SW 1271 (cell line): ENCODE data around the gene TMEM126B.
"Not testable (repeated sequence)": the region's sequence is repeated elsewhere in the genome, so short reads cannot be mapped to it uniquely, and the experiment has no call there.

ENCODE experiments used
- DNase-seq, 2 experiments: peaks; one replicate each; lab custom pipeline; 2025; lab: John Stamatoyannopoulos, UW

The TMEM126B gene

DNA sequence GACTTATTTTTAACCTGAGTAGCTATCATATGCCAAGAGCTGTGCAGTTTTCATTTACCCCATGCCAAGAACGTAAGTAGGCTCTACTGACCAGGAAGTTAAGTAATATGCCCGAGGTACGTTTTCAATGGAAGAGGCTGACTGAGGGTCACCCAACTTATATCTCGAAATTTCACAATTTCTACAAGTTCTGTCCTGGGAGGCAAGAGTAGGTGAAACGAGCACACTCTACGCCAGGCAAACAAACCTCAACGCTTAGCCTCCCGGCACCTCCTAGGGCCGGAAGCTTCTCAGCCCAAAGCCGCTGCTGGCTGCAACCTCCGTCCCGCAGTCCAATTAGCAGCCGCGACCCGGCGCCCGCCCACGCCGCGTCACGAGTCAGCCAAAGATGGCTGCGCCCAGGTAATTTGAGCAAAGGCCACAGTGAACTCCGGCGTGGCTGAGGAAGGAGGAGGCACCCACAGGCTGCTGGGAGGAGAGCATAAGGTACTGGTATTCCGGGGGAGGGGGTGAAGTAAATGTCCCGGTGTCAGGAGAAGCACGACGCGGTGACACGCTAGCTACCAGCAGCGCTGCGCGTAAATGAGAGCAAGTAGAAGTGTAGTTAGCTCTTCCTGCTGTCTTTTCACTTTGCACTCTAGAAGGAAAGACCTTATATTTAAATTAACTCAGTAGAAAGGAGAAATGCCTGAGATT lies 19.4 kb downstream of the TMEM126B start, which contains the start of gene TMEM126A:
TMEM126A (plus strand) TSS at position 364 of the 696 bp plus-strand sequence. CDS start 2,289 bp downstream, outside the sequence.
- DNase-seq = peak; percentile 78 to 87

DNA sequence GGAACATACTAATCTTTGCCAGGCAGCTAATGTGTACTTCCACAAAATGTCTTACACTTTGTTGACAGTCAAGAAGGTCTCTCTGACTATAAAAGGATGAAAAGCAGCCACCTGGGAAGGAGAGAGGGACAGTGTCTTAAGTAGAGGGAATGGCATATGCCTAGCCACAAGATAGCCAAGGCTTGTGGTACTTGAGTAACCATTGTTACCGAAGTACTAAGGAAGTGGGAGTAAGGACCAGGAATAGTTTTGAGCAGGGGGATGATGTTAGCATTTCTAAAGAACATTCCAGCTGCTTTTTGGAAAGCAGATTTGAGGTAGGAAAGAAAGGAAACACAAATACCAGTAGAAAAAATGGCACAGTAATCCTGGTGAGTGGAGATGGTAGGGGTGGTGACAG lies 22.7 kb downstream of the TMEM126B start:
- DNase-seq = no peak

DNA sequence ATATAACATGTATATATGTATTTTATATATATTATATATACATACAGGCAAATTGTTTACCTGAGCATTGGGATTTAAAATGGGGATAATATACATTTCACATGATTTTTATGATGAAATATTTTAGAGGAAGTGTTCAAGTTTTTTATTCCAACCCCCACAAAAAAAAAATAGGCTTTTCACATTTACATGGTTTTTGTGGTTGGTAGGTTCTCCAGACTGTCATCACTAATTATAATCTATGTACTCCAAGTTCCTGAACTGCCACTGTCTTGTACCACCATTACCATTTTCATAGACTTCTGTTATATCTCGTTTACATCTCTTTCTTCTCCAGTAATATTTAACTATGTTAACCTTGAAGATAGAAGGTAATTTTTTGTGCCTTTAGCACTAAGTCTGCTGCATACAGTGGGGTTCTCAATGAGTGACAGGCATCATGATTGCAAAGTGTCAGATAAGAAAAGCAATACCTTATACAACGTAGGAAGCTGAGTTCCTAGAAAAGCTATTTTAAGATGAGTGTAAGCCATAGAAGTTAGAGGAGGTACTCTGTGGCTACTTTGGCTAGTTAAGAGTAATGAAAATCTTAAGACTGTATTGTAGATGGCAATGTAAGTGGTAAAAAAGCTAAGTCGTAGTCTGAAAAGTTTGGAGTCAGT lies 24.5 kb downstream of the TMEM126B start:
- DNase-seq = no peak

DNA sequence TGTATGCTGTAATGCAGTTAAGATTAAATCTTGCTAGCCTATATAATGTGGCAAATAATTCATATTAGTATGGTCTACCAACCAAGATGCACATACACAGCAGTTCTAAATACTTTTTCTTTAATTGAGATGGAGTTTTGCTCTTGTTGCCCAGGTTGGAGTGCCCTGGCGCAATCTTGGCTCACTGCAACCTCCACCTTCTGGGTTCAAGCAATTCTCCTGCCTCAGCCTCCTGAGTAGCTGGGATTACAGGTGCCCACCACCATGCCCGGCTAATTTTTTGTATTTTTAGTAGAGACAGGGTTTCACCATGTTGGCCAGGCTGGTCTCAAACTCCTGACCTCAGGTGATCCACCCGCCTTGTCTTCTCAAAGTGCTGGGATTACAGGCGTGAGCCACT lies 25.9 kb downstream of the TMEM126B start:
- DNase-seq = not testable (repeated sequence)

DNA sequence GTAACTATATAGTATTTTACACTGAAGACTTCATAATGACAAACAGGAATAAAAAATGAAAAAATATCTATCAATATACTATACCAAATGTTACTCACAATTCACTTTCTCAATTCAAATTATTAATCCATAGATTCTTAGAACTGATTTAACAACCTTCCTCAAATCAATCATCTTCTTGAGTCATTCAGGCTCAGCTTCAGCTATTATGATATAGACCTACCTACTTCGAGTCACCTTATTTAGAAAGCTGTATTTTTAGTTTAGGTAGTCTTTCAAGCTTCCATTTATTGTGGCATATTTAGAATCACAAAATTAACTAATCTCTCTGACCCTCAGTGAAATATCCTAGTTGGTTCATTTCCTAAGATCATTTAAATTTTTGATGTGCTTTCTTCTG lies 28.4 kb downstream of the TMEM126B start:
- DNase-seq = no peak

DNA sequence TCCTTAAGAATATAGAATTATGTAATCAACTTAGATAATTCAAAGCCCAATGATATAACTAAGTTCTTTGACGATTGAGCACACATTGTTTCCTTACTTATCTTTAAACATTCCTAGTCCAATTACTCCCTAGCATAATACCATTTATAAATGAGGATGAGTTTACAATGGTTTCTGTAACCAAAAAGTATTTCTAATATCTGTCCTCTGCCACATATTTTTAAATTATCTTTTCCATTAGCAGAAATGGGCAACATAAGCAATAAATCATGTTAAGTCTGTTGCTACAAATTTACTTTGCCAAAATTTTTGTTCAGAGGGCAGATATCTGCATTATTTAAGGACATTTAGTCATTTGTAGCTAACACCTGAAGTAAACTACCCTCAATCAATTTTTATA lies 29.8 kb downstream of the TMEM126B start:
- DNase-seq = no peak

DNA sequence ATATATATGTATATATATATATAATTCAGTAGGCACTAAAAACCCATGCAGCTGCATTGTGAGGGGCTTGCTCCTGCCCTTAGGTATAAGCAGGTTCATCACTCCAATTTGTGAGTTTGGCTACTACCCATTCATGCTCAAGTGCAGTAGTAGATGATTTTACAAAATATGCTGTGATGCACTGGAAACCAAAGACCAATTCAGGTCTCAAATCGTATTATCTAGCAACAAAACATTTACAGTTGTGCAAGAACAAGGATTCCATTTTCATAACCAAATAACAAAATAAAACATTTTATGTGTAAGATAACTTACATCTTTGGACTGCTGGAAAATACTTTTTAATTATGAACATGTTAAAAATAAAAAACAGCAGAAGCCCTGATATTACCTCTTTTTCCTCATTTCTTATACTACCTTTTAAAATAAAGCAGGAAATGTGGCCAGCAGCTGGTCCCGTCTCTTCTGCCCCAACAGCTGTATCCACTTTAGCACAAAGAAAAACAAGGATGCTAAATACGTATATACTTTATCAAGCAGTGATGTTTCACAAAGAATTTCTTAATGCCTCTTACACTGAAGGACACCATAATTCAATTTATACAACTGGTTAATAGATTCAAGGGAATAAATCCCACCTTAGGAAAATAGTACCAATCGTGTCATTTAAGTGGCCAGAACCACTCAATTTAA lies 33.7 kb downstream of the TMEM126B start:
- DNase-seq = no peak

DNA sequence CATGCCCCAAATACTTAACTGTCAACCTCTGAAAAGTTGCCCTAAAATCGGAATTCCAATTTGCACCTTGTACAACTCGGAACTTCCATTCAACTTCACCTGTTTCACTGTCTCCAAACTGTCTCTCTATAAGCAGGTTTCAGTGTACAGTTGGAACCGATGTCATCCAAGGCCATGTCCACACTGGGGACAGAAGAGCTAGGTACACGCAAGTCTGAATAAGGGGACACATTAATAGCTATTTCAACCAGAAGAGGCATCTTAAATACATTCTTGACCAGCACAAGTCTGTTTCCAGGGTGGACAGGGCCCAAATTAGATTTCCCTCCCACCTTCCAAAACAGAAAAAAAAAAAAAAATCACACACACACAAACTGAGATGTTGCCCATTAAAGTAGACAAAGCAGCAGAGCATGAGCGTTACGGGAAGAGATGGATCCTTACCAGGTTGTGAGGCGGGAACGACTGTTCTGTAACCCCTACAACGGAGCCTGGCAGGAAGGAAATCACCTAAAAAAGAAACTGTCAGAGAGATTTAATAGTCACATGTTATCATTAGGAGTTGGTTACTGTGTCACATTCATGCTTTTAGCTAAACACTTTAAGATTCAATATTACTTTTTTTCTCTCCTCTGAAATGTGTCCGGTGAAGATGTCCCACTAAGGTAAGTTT lies 34.8 kb downstream of the TMEM126B start:
- DNase-seq = peak in 1 of 2 experiments; percentile 48

DNA sequence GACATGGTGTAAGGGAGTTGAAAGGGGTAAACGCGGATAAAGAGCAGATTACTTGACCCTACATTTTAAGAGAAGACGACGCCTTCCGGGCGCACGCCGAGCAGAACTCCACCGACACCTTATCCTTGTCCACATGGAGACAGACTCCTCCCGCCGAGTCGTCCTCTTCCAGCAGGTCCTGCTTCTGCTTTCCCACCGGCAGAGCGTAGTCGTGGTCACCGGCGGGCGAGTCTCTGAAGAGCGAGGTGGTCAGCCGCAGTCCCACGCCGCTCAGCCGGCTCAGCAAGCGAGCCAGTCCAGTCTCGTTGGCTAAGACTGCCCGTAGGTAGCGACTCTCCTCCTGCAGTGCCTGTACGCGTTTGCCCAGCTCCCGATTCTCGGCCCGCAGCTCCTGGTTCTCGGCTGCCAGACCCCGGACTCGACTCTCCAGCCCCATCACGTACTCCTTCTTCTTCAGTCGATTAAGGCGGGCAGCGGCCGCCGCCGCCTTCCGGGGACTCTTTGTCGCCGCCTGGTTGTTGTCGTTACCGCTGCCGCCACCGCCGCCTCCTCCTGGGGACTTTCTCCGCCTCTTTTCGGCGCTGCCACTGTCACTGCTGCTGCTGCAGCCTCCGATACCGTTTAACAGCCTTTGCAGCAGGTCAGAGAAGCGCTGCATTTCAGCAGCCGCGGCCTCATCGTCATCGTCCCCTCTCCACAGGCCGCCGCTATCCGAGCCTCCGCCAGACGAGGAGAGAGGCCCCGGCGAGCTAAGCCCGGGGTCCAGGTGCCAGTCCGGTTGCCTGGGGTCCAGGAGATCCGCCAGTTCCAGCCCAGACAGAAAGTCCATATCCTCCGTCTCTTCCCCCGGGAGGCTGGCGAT lies 35.6 kb downstream of the TMEM126B start:
- peak in 1 of 2 experiments; percentile 74 for DNase-seq

DNA sequence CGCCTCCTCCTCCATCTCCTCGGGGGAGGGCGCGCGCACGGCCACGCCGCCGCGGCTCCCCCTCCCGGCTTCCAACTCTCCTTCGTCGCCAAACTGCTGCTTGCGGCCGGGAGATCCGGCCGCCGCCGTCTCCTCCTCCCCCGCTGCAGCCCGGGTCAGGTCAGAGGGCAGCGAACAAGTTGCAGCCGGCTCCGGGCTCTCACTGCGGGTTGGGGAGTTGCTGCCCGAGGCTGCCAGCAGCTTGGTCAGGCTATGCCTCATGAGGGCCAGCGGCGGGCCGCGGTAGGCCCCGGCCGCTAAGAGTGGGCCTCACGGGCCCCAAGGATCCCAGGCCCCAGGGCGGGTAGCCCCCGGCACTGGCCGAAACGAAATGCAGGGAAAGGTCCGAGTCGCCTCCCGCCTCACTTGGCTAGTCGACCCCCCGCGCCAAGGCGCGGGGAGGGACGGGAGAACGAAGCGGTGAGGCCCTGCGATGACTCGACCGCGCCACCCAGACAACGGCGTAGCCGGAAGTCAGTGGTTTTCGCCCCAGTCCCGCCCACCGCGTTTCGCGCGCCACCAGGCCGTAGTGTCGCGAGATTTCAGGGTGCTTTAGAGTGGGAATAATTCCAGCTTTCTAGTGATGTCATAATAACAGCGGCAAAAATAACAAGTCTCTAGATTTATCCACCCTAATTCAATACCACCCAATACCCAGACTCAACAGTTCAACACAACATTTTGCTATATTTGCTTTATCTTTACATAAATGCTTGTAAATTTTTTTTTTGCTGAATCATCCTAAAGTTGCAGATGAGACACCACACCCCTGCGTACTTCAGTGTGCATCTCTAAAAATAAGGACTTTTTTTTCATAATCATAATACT lies 36.5 kb downstream of the TMEM126B start, which contains the start of gene CREBZF:
CREBZF (minus strand) TSS at position 515 of the 867 bp plus-strand sequence; CDS start at position 261, 254 bp downstream.
- peak; percentile 91 to 92 for DNase-seq

DNA sequence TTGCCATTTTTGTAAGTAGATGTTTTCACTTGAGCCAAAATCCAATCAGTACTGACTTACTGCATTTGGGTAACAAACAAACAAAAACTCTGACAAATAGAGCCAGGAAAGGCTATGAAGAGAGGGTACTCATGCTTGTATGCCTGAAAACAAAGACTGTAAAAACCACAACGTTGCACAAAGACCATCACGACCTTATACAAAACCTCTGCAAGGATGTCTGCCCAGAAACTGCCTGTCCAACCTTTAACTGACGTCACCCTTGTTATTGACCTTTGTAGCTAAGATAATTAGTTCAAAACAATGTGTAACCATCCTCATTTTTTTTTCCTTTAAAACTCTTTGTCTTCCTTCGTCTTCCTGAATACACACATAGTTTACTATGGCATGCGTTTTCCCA lies 37.3 kb downstream of the TMEM126B start:
- no peak for DNase-seq

DNA sequence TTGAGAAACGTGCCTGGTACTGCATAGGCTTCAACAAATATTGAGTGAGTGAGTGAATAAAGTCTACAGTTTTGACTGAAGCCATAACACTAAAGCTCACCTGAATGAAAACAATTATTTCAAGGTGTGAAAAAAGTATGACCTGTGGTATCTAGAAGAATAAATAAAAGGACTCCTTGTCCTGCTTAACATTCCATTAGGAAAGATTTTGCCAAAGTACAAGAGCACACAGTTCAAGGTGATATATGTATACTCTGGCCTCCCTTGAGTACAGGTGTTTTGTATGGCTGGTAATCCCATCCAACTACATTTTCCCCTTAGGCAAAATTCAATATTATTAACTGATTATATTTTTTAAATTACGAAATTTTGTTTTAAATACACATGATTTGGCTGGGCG lies 38.3 kb downstream of the TMEM126B start:
- DNase-seq = no peak

DNA sequence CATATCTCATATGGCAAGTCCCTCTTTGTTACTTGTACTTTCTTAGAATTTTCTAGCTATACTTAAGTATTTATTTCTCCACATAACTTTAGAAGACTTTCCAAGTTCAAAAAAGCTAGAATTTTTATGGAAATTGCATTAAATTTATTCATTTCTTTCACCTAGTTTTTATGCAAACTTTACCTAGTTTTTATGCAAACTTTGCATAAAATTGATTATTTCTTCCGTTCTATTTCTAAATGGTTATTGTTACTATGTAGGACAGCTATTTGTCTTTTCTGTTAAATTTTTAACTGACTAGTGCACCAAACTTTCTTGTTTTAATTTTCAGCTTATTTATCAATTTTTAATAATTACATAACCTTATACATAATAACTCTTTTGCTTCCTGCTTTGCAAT lies 39.8 kb downstream of the TMEM126B start:
- no peak for DNase-seq

DNA sequence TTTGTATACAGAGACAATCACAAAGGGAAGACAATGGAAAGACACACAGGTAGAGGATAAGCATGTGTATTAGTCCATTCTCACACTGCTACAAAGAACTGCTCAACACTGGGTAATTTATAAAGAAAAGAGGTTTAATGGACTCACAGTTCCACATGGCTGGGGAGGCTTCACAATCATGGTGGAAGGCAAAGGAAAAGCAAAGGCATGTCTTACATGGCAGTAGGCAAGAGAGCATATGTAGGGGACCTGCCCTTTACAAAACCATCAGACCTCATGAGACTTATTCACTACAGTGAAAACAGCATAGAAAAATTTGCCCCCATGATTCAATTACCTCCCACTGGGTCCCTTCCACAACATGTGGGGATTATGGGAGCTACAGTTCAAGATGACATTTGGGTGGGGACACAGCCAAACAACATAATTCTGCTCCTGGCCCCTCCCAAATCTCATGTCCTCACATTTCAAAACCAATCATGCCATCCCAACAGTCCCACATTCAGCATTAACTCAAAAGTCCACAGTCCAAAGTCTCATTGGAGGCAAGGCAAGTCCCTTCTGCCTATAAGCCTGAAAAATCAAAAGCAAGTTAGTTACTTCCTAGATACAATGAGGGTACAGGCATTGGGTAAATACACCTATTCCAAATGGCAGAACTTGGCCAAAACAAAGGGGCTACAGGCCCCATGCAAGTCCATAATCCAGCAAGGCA lies 42.7 kb downstream of the TMEM126B start:
- not testable (repeated sequence) for DNase-seq

DNA sequence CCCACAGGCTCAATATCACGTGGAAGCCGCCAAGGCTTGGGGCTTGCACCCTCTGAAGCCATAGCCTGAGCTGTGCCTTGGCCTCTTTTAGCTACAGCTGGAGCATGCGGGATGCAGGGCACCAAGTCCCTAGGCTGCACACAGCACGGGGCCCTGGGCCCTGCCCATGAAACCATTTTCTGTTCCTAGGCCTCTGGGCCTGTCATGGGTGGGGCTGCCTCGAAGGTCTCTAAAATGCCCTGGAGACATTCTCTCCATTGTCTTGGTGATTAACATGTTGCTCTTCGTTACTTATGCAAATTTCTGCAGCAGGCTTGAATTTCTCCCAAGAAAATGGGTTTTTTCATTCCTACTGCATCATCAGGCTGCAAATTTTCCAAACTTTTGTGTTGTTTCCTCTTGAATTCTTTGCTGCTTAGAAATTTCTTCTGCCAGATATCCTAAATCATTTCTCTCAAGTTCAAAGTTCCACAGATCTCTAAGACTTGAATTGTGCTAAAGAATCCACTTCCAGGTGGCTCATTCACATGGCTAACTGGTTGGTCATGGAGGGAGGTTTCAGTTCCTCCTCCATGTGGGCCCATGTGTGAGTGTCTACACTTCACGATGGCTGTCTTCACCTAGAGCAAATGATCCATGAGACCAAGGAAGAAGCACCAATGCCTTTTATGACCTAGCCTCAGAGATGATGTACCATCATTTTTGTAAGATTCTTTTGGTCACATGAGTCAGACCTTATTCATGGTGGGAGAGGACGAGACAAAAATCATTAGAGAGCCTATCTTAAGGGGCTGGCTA lies 43.9 kb downstream of the TMEM126B start:
- DNase-seq = no peak

DNA sequence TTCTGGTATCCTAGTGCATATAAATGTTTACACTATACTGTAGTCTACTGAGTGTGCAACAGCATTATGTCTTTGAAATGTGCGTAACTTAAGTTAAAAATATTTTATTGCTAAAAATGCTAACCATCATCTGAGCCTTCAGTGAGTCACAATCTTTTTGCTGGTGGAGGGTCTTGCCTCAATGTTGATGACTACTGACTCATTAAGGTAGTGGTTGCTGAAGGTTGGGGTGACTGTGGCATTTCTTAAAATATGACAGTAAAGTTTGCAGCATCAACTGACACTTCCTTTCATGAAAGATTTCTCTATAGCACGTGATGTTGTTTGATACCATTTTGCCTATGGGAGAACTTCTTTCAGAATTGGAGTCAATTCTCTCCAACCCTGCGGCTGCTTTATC lies 45.0 kb downstream of the TMEM126B start:
- DNase-seq = no peak

DNA sequence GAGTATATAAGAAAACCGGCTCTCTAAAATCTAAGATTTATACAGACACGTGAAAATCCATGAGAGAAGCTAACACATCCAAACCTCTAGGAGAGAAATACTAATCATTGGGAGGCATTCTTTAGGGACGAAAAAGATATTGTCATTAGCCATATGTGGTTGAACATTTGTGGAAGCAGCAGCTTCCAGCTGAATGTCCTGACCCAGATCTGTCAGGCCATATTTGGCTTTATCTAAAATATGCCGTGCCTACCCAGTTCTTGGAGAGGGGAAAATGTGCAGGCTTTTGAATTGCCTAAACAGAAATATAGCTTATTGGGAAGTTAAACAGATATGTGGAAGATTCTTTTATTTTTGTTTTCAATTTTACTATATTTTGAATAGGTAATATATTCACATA lies 51.2 kb downstream of the TMEM126B start:
- no peak for DNase-seq

DNA sequence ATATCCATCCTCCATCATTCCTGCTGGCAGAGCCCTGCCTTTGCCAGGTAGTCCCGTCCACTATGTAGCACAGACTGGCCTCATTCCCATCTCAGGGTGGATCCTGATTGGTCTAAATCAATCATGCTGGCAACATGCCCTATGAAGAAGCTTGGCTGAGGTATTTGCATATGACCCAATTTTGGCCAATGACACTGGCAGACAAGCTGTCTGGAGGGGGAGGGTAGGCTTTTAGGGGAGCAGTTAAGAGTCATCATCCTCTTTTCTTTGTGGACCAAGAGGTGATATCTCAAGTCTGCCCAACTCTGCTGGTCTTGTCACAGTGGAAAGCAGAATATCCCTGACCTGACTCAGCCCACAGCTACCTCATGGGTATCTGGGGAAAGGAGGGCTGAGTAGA lies 52.5 kb downstream of the TMEM126B start:
- DNase-seq = no peak
